Stimulated activated naive B cell treated with anti-CD40 and anti-IgM and Interleukin-4, amounts not matched to agents 10 μg/mL and 1 μg/mL and 100 μg/mL, for 72 hours (primary cell): ENCODE data around the gene PLA1A.

Experiments used
- ATAC-seq, 2 donors: fragments of 150-1000 bp; cut with Tn5 transposase; replicated peaks; 2 replicates each; pipeline ENCODE4 v1.10.0; 2021; ENCODE audit warnings: moderate library complexity in 1 of 2
- DNase-seq: peaks from one replicate; pipeline ENCODE4 v3.0.0; 2021
- H3K27ac Mint-ChIP-seq: one replicate; pipeline ENCODE4 v1.8.0; 2022; ENCODE audit warnings: mild to moderate bottlenecking, mixed read lengths
- H3K27me3 Mint-ChIP-seq, 2 donors: one replicate each; pipeline ENCODE4 v1.8.0; 2022; ENCODE audit warnings: mixed read lengths in 2 of 2
- H3K36me3 Mint-ChIP-seq, 2 donors: one replicate each; pipeline ENCODE4 v1.8.0; 2022; ENCODE audit warnings: mixed read lengths in 2 of 2, mild to moderate bottlenecking in 1 of 2
- H3K4me1 Mint-ChIP-seq, 2 donors: one replicate each; pipeline ENCODE4 v1.8.0; 2022; ENCODE audit warnings: mixed read lengths in 2 of 2, mild to moderate bottlenecking in 1 of 2
- H3K4me3 Mint-ChIP-seq, 2 donors: one replicate each; pipeline ENCODE4 v1.8.0; 2022; ENCODE audit warnings: mild to moderate bottlenecking in 2 of 2, mixed read lengths in 2 of 2, moderate library complexity in 1 of 2
- H3K9me3 Mint-ChIP-seq, 2 donors: one replicate each; pipeline ENCODE4 v1.8.0; 2022; ENCODE audit warnings: mixed read lengths in 2 of 2, mild to moderate bottlenecking in 1 of 2

The PLA1A gene

DNA sequence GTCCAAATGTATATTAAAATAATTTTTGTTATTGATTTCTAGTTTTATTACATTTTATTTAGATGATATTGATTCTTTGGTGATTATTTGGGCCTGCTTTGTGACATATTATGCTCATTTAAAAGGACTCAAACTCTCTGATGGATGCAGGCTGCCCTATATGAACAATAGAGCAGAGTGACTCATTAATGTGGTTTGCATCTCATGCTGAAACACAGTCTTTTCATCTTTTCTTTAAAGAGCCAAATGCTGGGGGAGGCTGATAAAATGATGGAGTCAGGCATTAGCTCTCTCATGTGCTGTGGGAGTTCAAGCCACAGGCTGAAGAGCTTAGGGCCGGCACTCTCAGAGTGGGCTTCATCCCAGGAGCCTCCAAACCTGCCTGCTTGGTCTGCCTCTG is 7.2 kb downstream of the PLA1A start:
- H3K27ac Mint-ChIP-seq, result no peak overlapping the region
- H3K9me3 Mint-ChIP-seq, result no peaks in the 10 kb centered on the region
- peaks cover 3 to 5% of the 10 kb centered on the region in 2 donors for H3K36me3 Mint-ChIP-seq
- DNase-seq (no peak), ATAC-seq (no peak)
- H3K4me1 Mint-ChIP-seq, result peaks cover 23 to 31% of the 10 kb centered on the region in 2 donors
- no peak overlapping the region for H3K4me3 Mint-ChIP-seq
- peaks cover 0 to 3% of the 10 kb centered on the region in 2 donors for H3K27me3 Mint-ChIP-seq

DNA sequence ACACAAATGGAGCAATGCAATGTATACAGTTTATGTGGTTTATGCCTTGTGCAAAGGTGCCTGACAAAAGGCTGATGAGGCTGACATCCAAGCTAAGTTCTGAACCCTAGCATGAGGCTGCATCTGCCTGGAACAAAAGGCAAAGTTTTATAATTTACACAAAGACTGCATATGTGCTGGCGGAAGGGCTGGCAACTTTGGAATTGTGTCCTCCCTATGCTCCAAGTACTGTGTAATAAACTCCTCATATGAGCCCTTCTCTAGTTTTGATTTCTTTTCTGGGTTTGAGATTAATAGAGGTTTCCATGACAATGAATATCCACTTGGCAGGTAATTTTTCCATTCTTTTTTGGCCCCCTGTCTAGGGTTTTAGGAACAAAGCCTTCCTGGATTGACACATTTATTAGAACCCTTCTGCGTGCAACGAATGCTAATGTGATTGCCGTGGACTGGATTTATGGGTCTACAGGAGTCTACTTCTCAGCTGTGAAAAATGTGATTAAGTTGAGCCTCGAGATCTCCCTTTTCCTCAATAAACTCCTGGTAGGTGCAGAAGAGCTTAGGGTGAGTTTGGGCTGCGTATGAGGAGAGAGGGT is 10.8 kb downstream of the PLA1A start:
- Mint-ChIP-seq H3K4me3 (no peak overlapping the region), H3K9me3 (no peaks in the 10 kb centered on the region), H3K4me1 (no peaks in the 10 kb centered on the region), H3K27me3 (peaks cover 0 to 3% of the 10 kb centered on the region in 2 donors), H3K36me3 (peaks cover 3 to 9% of the 10 kb centered on the region in 2 donors), H3K27ac (no peak overlapping the region)
- ATAC-seq (no peak), DNase-seq (no peak)

DNA sequence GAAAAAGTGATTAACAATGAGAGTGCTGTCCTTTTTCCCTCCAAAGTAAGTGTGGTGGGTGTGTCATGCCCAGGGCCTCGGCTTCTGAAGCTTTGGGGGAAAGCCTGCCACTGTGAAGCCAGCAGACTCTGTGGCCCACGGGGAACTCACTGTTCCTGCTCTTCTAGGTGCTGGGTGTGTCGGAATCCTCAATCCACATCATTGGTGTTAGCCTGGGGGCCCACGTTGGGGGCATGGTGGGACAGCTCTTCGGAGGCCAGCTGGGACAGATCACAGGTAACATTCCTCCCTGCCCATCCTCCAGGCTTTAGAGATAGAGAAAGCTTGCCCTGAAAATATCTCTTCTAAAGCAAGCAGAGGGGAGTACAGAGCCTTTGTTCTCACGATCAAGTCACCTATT is 11.6 kb downstream of the PLA1A start:
- no peak for ATAC-seq
- Mint-ChIP-seq H3K27ac (peak overlapping the region; percentile 7), H3K4me1 (no peaks in the 10 kb centered on the region), H3K9me3 (no peaks in the 10 kb centered on the region), H3K4me3 (no peak overlapping the region), H3K36me3 (peaks cover 3 to 10% of the 10 kb centered on the region in 2 donors), H3K27me3 (peaks cover 0 to 3% of the 10 kb centered on the region in 2 donors)
- no peak for DNase-seq

DNA sequence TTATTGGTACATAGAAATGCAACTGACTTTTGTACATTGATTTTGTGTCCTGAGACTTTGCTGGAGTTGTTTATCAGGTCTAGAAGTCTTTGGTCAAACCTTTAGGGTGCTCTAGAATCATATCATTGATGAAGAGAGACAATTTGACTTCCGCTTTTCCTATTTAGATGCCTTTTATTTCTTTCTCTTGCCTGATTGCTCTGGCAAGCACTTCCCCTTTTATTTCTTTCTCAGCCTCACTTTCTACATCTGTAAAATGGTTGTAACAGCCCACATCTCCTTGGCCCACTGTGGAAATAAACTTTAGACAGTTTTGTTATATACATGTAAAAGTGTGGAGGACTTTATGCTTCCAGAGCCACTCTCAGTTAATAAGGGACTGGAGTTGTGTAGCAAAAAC is 14.0 kb downstream of the PLA1A start:
- peaks cover 2 to 6% of the 10 kb centered on the region in 2 donors for H3K4me1 Mint-ChIP-seq
- H3K9me3 Mint-ChIP-seq, result no peaks in the 10 kb centered on the region
- DNase-seq, result no peak
- H3K27ac Mint-ChIP-seq, result no peak overlapping the region
- peaks cover 0 to 3% of the 10 kb centered on the region in 2 donors for H3K27me3 Mint-ChIP-seq
- peaks cover 10 to 14% of the 10 kb centered on the region in 2 donors for H3K36me3 Mint-ChIP-seq
- H3K4me3 Mint-ChIP-seq, result no peak overlapping the region
- ATAC-seq, result no peak

DNA sequence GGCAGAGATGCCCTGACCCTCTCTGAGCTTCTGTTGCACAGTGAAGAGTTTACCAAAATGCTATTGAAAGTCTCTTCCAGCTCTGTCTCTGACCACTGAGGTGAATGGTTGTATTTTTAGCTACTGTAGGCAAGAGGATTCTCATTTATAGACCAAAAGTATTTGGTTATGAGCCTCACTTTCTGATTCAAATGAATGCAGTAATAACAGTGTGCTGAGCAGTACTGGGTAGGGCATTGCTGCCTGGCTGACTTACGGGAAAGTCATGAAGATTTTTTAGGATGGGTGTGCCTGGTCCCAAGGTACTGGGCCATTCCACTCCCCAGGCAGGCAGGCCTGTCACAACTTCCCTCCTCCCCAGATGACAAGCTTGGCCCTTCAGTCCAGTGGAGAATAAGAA is 15.5 kb downstream of the PLA1A start:
- H3K9me3 Mint-ChIP-seq, result no peaks in the 10 kb centered on the region
- peaks cover 2 to 6% of the 10 kb centered on the region in 2 donors for H3K4me1 Mint-ChIP-seq
- DNase-seq (no peak), ATAC-seq (no peak)
- H3K27me3 Mint-ChIP-seq, result no peaks in the 10 kb centered on the region
- no peak overlapping the region for H3K27ac Mint-ChIP-seq
- H3K36me3 Mint-ChIP-seq, result peaks cover 8 to 14% of the 10 kb centered on the region in 2 donors
- H3K4me3 Mint-ChIP-seq, result no peak overlapping the region

DNA sequence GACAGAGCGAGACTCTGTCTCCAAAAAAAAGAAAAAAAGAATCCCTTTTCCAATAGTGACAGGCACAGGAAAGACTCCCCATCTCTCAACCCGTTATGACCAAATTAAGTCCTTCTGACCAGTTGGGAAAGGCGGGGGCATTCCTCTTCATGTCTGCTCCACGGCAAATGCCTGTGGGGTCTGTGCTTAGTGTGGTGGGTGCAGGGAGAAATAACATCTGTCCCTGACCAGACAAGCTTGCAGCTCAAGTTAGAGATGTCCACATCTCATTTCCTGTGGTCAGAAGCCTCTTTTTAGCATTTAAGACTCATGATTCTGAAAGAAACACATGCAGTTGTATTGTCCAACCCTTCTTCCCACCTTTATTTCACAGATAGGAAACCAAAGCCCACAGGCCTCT is 16.2 kb downstream of the PLA1A start:
- no peak overlapping the region for H3K27ac Mint-ChIP-seq
- ATAC-seq (no peak), DNase-seq (no peak)
- peaks cover 9 to 13% of the 10 kb centered on the region in 2 donors for H3K4me1 Mint-ChIP-seq
- no peak overlapping the region for H3K4me3 Mint-ChIP-seq
- no peaks in the 10 kb centered on the region for H3K27me3 Mint-ChIP-seq
- H3K36me3 Mint-ChIP-seq, result peaks cover 14% of the 10 kb centered on the region in 2 donors
- no peaks in the 10 kb centered on the region for H3K9me3 Mint-ChIP-seq

DNA sequence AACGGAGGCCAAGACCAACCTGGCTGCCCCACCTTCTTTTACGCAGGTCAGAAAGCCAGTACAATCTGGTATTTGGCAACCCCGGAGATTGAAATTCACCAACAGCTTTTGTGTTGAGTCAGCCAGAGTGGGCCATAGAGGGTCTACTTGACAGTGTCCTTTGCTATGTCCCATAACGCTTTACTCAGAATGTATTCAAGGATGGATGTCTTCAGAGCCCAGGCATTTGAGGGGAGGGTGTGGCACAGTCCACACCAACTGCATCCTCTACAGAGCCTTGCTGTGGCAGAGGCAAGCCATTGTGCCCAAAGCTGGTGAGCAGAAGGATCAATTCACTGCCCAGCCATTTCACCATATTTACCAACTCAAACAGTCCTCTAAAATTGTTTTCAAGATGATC is 18.4 kb downstream of the PLA1A start:
- no peaks in the 10 kb centered on the region for H3K27me3 Mint-ChIP-seq
- H3K36me3 Mint-ChIP-seq, result peaks cover 16 to 21% of the 10 kb centered on the region in 2 donors

DNA sequence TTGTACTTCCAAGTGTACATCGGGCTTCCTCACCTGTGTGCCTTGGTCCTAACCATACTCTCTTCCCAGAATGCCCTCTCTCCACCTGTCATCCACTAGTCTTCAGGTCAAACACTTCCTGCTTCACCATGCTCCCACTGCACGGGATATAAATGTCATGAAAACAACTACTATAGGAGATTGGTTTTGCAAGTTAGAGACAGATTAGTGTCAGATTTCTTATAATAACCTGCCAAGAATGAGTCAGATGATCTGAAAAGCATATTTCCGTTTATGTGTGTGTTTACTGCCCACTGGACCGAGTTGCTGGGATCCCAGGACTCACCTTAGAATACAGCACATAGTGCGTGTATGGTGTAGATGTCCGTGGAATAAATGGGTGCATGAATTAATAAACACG is 21.4 kb downstream of the PLA1A start:
- H3K27ac Mint-ChIP-seq, result no peak overlapping the region
- no peaks in the 10 kb centered on the region for H3K27me3 Mint-ChIP-seq
- H3K4me3 Mint-ChIP-seq, result no peak overlapping the region
- H3K4me1 Mint-ChIP-seq, result peaks cover 21 to 22% of the 10 kb centered on the region in 2 donors
- ATAC-seq, result peak in 1 of 2 donors; percentile 16
- H3K9me3 Mint-ChIP-seq, result no peaks in the 10 kb centered on the region
- DNase-seq, result no peak
- H3K36me3 Mint-ChIP-seq, result peaks cover 9 to 22% of the 10 kb centered on the region in 2 donors

More for the DNA sequence above, 18.4 kb downstream of the PLA1A start:
- Mint-ChIP-seq H3K9me3 (no peaks in the 10 kb centered on the region), H3K4me1 (peaks cover 19 to 21% of the 10 kb centered on the region in 2 donors), H3K4me3 (no peak overlapping the region), H3K27ac (no peak overlapping the region)
- DNase-seq (no peak), ATAC-seq (no peak)

DNA sequence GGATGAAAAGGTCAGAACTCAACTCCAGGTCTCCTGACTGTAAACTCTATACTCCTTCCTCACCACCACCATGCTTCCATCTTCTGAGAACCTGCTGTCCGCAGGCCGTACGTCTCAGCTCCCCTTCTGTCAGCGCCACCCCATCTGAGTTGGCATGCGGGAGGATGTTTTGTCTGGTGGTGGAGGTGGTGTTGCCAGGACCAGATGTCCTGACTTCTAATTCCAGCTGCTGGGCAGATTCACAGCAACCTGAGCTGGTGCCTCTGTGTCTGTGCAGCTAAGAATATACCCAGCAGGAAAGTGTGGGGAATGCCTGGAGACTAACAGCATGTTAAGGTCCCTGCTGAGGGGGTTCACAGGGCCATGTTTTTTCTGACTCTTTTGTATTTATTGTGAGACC is 23.2 kb downstream of the PLA1A start:
- Mint-ChIP-seq H3K9me3 (no peaks in the 10 kb centered on the region), H3K27ac (no peak overlapping the region), H3K4me1 (peaks cover 31 to 32% of the 10 kb centered on the region in 2 donors), H3K27me3 (no peaks in the 10 kb centered on the region), H3K36me3 (peaks cover 11 to 26% of the 10 kb centered on the region in 2 donors), H3K4me3 (no peak overlapping the region)
- ATAC-seq, result no peak
- DNase-seq, result no peak

DNA sequence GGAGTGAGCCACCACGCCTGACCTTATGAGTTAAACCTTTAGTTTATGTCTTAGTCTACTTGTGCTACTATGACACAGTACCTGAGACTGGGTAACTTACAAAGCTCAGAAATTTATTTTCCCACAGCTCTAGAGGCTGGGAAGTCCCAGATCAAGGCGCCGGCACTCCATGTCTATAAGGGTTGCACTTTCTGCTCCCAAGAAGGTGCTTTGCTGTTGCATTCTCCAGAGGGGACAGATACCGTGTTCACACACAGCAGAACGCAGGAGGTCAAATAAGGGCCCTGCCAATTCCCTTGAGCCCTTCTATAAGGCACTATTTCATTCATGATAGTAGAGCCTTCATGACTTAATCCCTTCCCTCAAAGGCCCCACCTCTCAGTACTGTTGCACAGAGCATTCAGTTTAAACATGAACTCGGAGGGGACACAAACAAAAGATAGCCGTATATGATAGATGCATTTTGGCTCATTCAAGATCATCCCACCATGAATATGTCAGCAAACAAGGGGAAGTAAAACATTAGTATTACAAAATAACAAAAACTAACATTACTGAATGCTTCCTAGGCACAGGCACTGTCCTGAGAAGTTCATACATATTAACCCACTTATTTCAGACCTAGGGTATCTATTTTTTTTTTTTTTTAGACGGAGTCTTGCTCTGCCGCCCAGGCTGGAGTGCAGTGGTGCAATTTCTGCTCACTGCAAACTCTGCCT is 26.5 kb downstream of the PLA1A start:
- no peak for DNase-seq
- Mint-ChIP-seq H3K36me3 (peaks cover 10 to 22% of the 10 kb centered on the region in 2 donors), H3K9me3 (no peaks in the 10 kb centered on the region), H3K4me1 (peaks cover 50 to 54% of the 10 kb centered on the region in 2 donors), H3K4me3 (no peak overlapping the region), H3K27ac (no peak overlapping the region), H3K27me3 (no peaks in the 10 kb centered on the region)
- no peak for ATAC-seq

DNA sequence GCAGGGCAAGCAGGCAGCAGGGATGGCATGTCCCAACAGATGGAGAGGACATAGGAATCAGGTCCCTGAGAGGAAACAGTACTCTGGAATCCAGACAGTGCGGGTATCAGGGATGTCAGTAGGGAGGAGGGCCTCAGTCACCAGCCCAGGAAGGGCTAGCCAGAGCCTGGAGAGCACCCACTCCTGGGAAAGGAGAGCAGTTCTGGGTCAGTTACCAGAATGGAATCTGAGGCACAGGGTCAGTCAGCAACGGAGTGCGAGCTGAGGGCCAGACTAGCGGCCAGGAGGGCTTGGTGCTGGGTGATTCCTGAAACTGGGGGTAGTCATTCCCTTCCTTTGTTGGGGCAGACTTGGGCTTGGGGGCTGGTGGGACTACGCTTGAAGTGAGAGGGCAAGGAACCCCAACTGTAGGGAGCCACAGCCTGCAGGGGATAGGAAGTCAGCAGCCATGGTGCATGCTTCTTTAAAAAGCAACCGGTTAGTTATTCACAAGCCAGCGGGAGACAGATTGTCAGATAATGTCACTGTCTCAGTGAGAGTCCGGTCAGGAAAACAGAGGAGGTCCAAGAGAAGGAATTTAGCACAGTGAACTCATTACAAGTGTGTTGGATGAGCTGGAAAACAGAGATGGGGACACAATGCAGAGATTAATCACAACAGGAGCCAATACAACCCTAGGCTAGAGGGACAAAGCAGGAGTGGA is 27.9 kb downstream of the PLA1A start:
- H3K4me3 Mint-ChIP-seq, result no peak overlapping the region
- H3K4me1 Mint-ChIP-seq, result peaks cover 55 to 62% of the 10 kb centered on the region in 2 donors
- DNase-seq (no peak), ATAC-seq (no peak)
- H3K36me3 Mint-ChIP-seq, result peaks cover 10 to 22% of the 10 kb centered on the region in 2 donors
- H3K27me3 Mint-ChIP-seq, result no peaks in the 10 kb centered on the region
- H3K27ac Mint-ChIP-seq, result peak overlapping the region; percentile 63
- no peaks in the 10 kb centered on the region for H3K9me3 Mint-ChIP-seq

DNA sequence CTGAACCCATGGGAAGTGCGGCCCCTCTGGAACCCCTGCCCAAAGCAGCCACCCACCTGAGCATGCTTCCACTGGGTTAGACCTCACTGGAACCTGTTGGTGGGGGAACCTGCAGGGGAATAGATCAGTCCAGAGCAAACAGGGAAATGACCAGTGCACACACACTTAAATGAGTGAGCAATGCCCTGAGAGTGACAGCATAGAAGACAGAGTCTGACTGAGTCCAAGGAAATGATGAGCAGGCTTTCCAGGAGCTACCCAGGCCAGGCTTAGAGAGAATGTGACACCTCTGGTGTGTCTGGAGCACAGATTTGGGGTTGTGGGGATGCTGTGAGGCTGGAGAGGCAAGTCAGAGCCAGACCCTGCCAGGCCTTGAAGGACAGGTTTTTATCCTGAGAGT is 28.5 kb downstream of the PLA1A start:
- no peaks in the 10 kb centered on the region for H3K9me3 Mint-ChIP-seq
- H3K27ac Mint-ChIP-seq, result peak overlapping the region; percentile 89
- H3K4me1 Mint-ChIP-seq, result peaks cover 59 to 67% of the 10 kb centered on the region in 2 donors
- no peak for ATAC-seq
- no peaks in the 10 kb centered on the region for H3K27me3 Mint-ChIP-seq
- H3K4me3 Mint-ChIP-seq, result peak overlapping the region; percentile 5 to 40
- no peak for DNase-seq
- peaks cover 7 to 17% of the 10 kb centered on the region in 2 donors for H3K36me3 Mint-ChIP-seq

DNA sequence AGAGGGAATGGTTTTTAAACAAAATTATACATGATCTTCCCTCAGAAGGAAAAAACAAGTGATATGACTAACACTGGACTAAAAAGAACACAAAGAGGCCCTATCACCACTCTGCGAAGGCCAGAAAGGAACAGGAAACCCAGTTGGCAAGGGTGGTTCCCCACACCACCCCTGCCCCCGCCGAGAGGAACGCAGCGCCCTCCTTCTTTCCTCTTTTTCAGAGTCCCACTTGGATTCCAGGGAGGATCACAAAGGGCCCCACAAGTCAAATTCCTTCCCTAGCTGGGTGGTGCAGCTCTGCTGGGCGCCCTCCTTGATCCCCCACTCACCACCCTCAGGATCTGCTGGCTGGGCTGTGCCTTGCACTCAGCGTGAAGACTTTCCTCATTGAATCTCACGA is 29.8 kb downstream of the PLA1A start:
- H3K36me3 Mint-ChIP-seq, result peaks cover 7 to 17% of the 10 kb centered on the region in 2 donors
- ATAC-seq (no peak), DNase-seq (peak; percentile 17)
- H3K27ac Mint-ChIP-seq, result peak overlapping the region; percentile 97
- no peaks in the 10 kb centered on the region for H3K9me3 Mint-ChIP-seq
- H3K4me3 Mint-ChIP-seq, result peak overlapping the region; percentile 64 to 73
- H3K27me3 Mint-ChIP-seq, result no peaks in the 10 kb centered on the region
- H3K4me1 Mint-ChIP-seq, result peaks cover 61 to 67% of the 10 kb centered on the region in 2 donors

DNA sequence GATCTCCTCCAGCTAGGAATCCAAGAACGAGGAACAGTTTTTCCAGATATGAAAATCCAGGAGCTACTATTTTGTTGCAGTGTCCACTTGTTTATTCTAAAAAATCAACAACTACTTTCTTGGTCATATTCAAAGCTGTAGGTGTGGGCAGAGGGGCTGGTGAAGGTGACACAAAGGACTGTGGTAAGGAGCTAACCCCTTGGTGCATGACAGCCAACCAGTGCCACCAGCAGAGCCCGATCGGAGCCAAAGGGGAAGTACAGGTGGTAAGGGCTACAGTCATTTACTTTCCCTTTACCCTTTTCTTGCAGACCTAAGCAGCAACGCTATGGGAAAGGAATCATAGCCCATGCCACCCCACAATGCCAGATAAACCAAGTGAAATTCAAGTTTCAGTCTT is 30.7 kb downstream of the PLA1A start:
- no peaks in the 10 kb centered on the region for H3K27me3 Mint-ChIP-seq
- H3K4me1 Mint-ChIP-seq, result peaks cover 63 to 69% of the 10 kb centered on the region in 2 donors
- ATAC-seq (peak; percentile 94 to 95), DNase-seq (peak; percentile 83)
- peaks cover 9 to 17% of the 10 kb centered on the region in 2 donors for H3K36me3 Mint-ChIP-seq
- peak overlapping the region; percentile 70 to 73 for H3K4me3 Mint-ChIP-seq
- peak overlapping the region; percentile 97 for H3K27ac Mint-ChIP-seq
- no peaks in the 10 kb centered on the region for H3K9me3 Mint-ChIP-seq
